K562 (cell line): ENCODE data around the gene GPR21. TPM values are rescaled to one million over a fixed set of nuclear protein-coding genes. Genes with fewer than 3 reads are reported as not detected.

Experiments used
- ATAC-seq: fragments of 200-7000 bp; cut with Tn5 transposase; 3 replicates; pipeline ENCODE4 v1.9.1; 2020; ENCODE audit warnings: moderate library complexity
- BruUV-seq: library from RNA; stranded (reverse); fragments of 400-500 nt; replicated peaks from 2 replicates; lab custom pipeline; 2021; lab: Mats Ljungman, UMichigan
- CTCF ChIA-PET: fragments of 300-600 bp; formaldehyde crosslinking; extraction: SDS; loops from one replicate; lab custom pipeline; 2021; ENCODE audit warnings: low intra/inter-chr PET ratio; lab: Yijun Ruan, JAX
- POLR2A ChIA-PET: fragments of 300-600, 350-650 bp; sonication (Branson Sonifier 250); formaldehyde crosslinking; extraction: SDS; loops from one replicate; lab custom pipeline; 2021; ENCODE audit warnings: antibody characterized with exemption, inconsistent platforms; lab: Yijun Ruan, JAX
- DNase-seq, 4 experiments: peaks; one replicate each; pipeline versions ENCODE4 v3.0.0 to v3.0.0-alpha.2; 2011 to 2018; ENCODE audit warnings: low spot score in 3 of 4, mixed read lengths in 3 of 4; ENCODE audit errors: extremely low read depth in 1 of 4
- FAIRE-seq: peaks from 2 replicates; lab custom pipeline; 2011; peaks lifted over from hg19 to GRCh38; lab: Jason Lieb, UNC
- H2AFZ ChIP-seq: 2 replicates; pipeline ENCODE4 v1.6.0; 2011; ENCODE audit warnings: low read depth, low read length, control low read depth, inconsistent platforms
- H3K27ac ChIP-seq: fragments of 200-600 bp; 3 replicates; pipeline ENCODE4 v1.8.0; 2011; ENCODE audit warnings: low read depth, mild to moderate bottlenecking, control low read depth, inconsistent platforms, low read length, moderate library complexity, mixed read lengths; ENCODE audit errors: extremely low read depth
- H3K27me3 ChIP-seq, 2 experiments: fragments of 300-600 bp in 1 of 2; 2 replicates in 1 of 2; 3 replicates in 1 of 2; pipeline versions ENCODE4 v1.6.0 to v1.8.0; 2011; ENCODE audit warnings: inconsistent platforms in 2 of 2, low read length in 2 of 2, mild to moderate bottlenecking in 1 of 2, mixed read lengths in 1 of 2, moderate library complexity in 1 of 2; ENCODE audit not compliant: control insufficient read depth in 2 of 2, insufficient read depth in 2 of 2
- H3K36me3 ChIP-seq: fragments of 300-600 bp; 3 replicates; pipeline ENCODE4 v1.8.0; 2011; ENCODE audit warnings: mild to moderate bottlenecking, low read length, inconsistent platforms; ENCODE audit not compliant: control insufficient read depth, insufficient read depth
- H3K4me1 ChIP-seq, 2 experiments: fragments of 200-600 bp in 1 of 2; replicated peaks in 1 of 2; 2 replicates in 1 of 2; 3 replicates in 1 of 2; pipeline versions ENCODE4 v1.5.1 to v1.8.0; 2011; ENCODE audit warnings: inconsistent platforms in 2 of 2, low read length in 2 of 2, mild to moderate bottlenecking in 1 of 2, mixed read lengths in 1 of 2, moderate library complexity in 1 of 2; ENCODE audit not compliant: control insufficient read depth in 2 of 2, insufficient read depth in 2 of 2
- H3K4me2 ChIP-seq: 2 replicates; pipeline ENCODE4 v1.6.1; 2011; ENCODE audit warnings: low read length, control low read depth, inconsistent platforms, mixed read lengths; ENCODE audit not compliant: insufficient read depth
- H3K4me3 ChIP-seq: fragments of 200-600 bp; sonication (generic), shearing (Covaris generic); 2 replicates; pipeline ENCODE4 v1.5.1; 2016; ENCODE audit warnings: control low read depth, inconsistent platforms
- H3K79me2 ChIP-seq: fragments of 200-600 bp; 3 replicates; pipeline ENCODE4 v1.8.0; 2011; ENCODE audit warnings: low read length, inconsistent platforms; ENCODE audit not compliant: control insufficient read depth, insufficient read depth
- H3K9ac ChIP-seq, 2 experiments: 2 replicates each; pipeline versions ENCODE4 v1.6.0 to v1.6.1; 2011; ENCODE audit warnings: low read depth in 2 of 2, low read length in 2 of 2, control low read depth in 1 of 2, inconsistent platforms in 1 of 2, mild to moderate bottlenecking in 1 of 2, mixed read lengths in 1 of 2; ENCODE audit not compliant: insufficient read depth in 1 of 2
- H3K9me1 ChIP-seq: one replicate; pipeline ENCODE4 v1.6.0; 2011; ENCODE audit warnings: inconsistent platforms, mild to moderate bottlenecking, low read length, moderate library complexity; ENCODE audit not compliant: control insufficient read depth, insufficient read depth
- H3K9me3 ChIP-seq: replicated peaks from 2 replicates; pipeline ENCODE4 v1.5.1; 2011; ENCODE audit warnings: low read depth, low read length, inconsistent platforms; ENCODE audit not compliant: control insufficient read depth, insufficient read depth
- H4K20me1 ChIP-seq: replicated peaks from 2 replicates; pipeline ENCODE4 v1.6.1; 2011; ENCODE audit warnings: low read length, inconsistent platforms, mixed read lengths; ENCODE audit not compliant: control insufficient read depth, insufficient read depth
- ARNT ChIP-seq, 2 experiments: fragments of 450-650 bp; IDR thresholded peaks; 2 replicates each; pipeline ENCODE4 v1.6.1; 2016; ENCODE audit warnings: mild to moderate bottlenecking in 1 of 2
- BCOR ChIP-seq: fragments of 450-650 bp; IDR thresholded peaks from 2 replicates; pipeline ENCODE4 v1.6.1; 2016
- COPS2 ChIP-seq: fragments of 450-650 bp; conservative IDR thresholded peaks from 2 replicates; pipeline ENCODE4 v1.6.1; 2016; ENCODE audit warnings: mild to moderate bottlenecking, moderate library complexity
- CSDE1 ChIP-seq, 2 experiments: fragments of 450-650 bp; IDR thresholded peaks; 2 replicates each; pipeline ENCODE4 v1.6.1; 2016; ENCODE audit warnings: mild to moderate bottlenecking in 1 of 2
- DDX20 ChIP-seq: fragments of 450-650 bp; IDR thresholded peaks from 2 replicates; pipeline ENCODE4 v1.6.1; 2016; ENCODE audit warnings: missing genetic modification characterization, low read depth, mild to moderate bottlenecking, missing compliant biosample characterization, moderate library complexity
- JUNB ChIP-seq: fragments of 450-650 bp; formaldehyde crosslinking; conservative IDR thresholded peaks from 2 replicates; pipeline ENCODE4 v1.4.0; 2020; ENCODE audit warnings: mild to moderate bottlenecking
- JUND ChIP-seq, 2 experiments: IDR thresholded peaks; 2 replicates in 1 of 2; 3 replicates in 1 of 2; pipeline ENCODE4 v1.6.1; 2011; ENCODE audit warnings: borderline replicate concordance in 2 of 2, low read depth in 2 of 2, low read length in 2 of 2, improper control_type of control experiment in 1 of 2, missing biosample characterization in 1 of 2, missing genetic modification characterization in 1 of 2, missing genetic modification reagents in 1 of 2
- KLF6 ChIP-seq: fragments of 250-450 bp; sonication (Bioruptor Pico); IDR thresholded peaks from 2 replicates; pipeline ENCODE4 v1.4.0; 2020; ENCODE audit warnings: mild to moderate bottlenecking, moderate library complexity, borderline replicate concordance
- MNT ChIP-seq, 2 experiments: fragments of 450-650 bp; conservative IDR thresholded peaks; 2 replicates each; pipeline ENCODE4 v1.6.1; 2017; ENCODE audit warnings: mild to moderate bottlenecking in 2 of 2, moderate library complexity in 2 of 2
- RCOR1 ChIP-seq, 2 experiments: IDR thresholded peaks; 2 replicates each; pipeline ENCODE4 v1.6.1; 2012; ENCODE audit warnings: low read depth in 2 of 2, low read length in 2 of 2, borderline replicate concordance in 1 of 2, improper control_type of control experiment in 1 of 2
- SIN3A ChIP-seq, 2 experiments: fragments of 150-350 bp in 1 of 2; IDR thresholded peaks; 2 replicates each; pipeline ENCODE4 v1.6.1; 2011 to 2016; ENCODE audit warnings: borderline replicate concordance in 2 of 2, low read depth in 2 of 2, low read length in 2 of 2, mild to moderate bottlenecking in 2 of 2, moderate library complexity in 2 of 2; ENCODE audit not compliant: control insufficient read depth in 1 of 2
- ZFP36 ChIP-seq: fragments of 150-350 bp; IDR thresholded peaks from 2 replicates; pipeline ENCODE4 v1.6.1; 2018; ENCODE audit warnings: low read length, low read depth; ENCODE audit not compliant: partially characterized antibody
- ZNF24 ChIP-seq: fragments of 450-650 bp; IDR thresholded peaks from 2 replicates; pipeline ENCODE4 v1.6.1; 2016
- ZNF316 ChIP-seq: fragments of 450-650 bp; IDR thresholded peaks from 2 replicates; pipeline ENCODE4 v1.6.1; 2016
- WGBS: fragments of 100-300 bp; shearing (Covaris generic); methylation state at CpG from one replicate; pipeline ENCODE4 v1.1.6; 2016; ENCODE audit warnings: low coverage, mixed read lengths; ENCODE audit not compliant: insufficient coverage; ENCODE audit errors: missing lambda C conversion rate; 5-methylcytosine and 5-hydroxymethylcytosine counted together
- in situ Hi-C: fragments of 300-500 bp; cut with MboI; formaldehyde crosslinking; loops from 4 replicates; pipeline ENCODE4 v1.15.0; 2018; ENCODE audit warnings: inconsistent platforms, mixed read lengths
- intact Hi-C: fragments of 100-400 bp; cut with micrococcal nuclease; formaldehyde crosslinking; loops from 2 replicates; pipeline ENCODE4 v1.14.2; 2022
- polyA plus RNA-seq, 8 experiments: library from polyadenylated mRNA; depleted of rRNA in 4 of 8; stranded (reverse) in 5 of 8; unstranded in 3 of 8; fragments of >200 nt; fragmentation: Nextera tagmentation in 2 of 8; fragmentation: Illumina TruSeq in 1 of 8; extraction: Ambion mirVana in 2 of 8; extraction: Trizol in 1 of 8; gene quantifications; 2 replicates each; pipeline versions ENCODE4 v1.2.1 to v1.2.3, GENCODE V29; 2011 to 2014; ENCODE audit warnings: inconsistent platforms in 1 of 8, missing spikeins in 1 of 8
- total RNA-seq, 7 experiments: library from RNA; depleted of rRNA in 6 of 7; stranded (reverse); fragments of >200 nt in 6 of 7; fragmentation: Illumina TruSeq in 2 of 7; extraction: Trizol in 2 of 7; gene quantifications; 2 replicates each; pipeline versions ENCODE4 v1.2.1 to v1.2.3, GENCODE V29; 2011 to 2021; ENCODE audit warnings: low replicate concordance in 1 of 7
- TF ChIP-seq, protein P1 (sequence below), 2 experiments: fragments of 450-650 bp; IDR thresholded peaks; 2 replicates each; pipeline ENCODE4 v1.6.1; 2016
- TF ChIP-seq, protein P2 (sequence below): fragments of 250-450 bp; sonication (Bioruptor Pico); IDR thresholded peaks from 2 replicates; pipeline ENCODE4 v1.4.0; 2020; ENCODE audit warnings: borderline replicate concordance
- TF ChIP-seq, protein P3 (sequence below): sonication (generic); IDR thresholded peaks from 2 replicates; pipeline ENCODE4 v1.6.1; 2016

The GPR21 gene
- total and polyA plus RNA-seq, 9 of the 15 experiments (the other 6 are each of a cell fraction or from before 2014, with no cell fraction given) = 0.16 to 0.83 (median 0.36) TPM; not detected in 6

- POLR2A ChIA-PET = interaction anchor here (0.6 to 1.6 kb wide), 4 partner anchors 18 to 1021 kb away, joined by 3 to 4 read pairs (median 3); no protein-coding TSS in a partner anchor
- in situ Hi-C loops = no loop called here
- peak; percentile 79 for ATAC-seq
- TF ChIP-seq RCOR1 (IDR thresholded peaks at IDR 0.05; ENCODE audit: borderline replicate concordance in 1 of 2, low read depth in 2 of 2, low read length in 2 of 2) = no peak
- TF ChIP-seq, protein P1, sequence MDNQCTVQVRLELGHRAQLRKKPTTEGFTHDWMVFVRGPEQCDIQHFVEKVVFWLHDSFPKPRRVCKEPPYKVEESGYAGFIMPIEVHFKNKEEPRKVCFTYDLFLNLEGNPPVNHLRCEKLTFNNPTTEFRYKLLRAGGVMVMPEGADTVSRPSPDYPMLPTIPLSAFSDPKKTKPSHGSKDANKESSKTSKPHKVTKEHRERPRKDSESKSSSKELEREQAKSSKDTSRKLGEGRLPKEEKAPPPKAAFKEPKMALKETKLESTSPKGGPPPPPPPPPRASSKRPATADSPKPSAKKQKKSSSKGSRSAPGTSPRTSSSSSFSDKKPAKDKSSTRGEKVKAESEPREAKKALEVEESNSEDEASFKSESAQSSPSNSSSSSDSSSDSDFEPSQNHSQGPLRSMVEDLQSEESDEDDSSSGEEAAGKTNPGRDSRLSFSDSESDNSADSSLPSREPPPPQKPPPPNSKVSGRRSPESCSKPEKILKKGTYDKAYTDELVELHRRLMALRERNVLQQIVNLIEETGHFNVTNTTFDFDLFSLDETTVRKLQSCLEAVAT (IDR thresholded peaks at IDR 0.05) = no peak
- TF ChIP-seq CSDE1 (IDR thresholded peaks at IDR 0.05) = no peak
- no peak for TF ChIP-seq DDX20
- no peak for TF ChIP-seq SIN3A (IDR thresholded peaks at IDR 0.05; ENCODE audit: borderline replicate concordance in 2 of 2, control insufficient read depth in 1 of 2, low read depth in 2 of 2, low read length in 2 of 2)
- no peak for TF ChIP-seq ZFP36
- TF ChIP-seq KLF6 (CRISPR knock-in tag) = no peak
- TF ChIP-seq JUNB (CRISPR knock-in tag) = 0 out of 2 replicates have a peak, but pooled peaks have one; percentile 44
- no peak for TF ChIP-seq MNT (conservative IDR thresholded peaks at IDR 0.05)
- TF ChIP-seq, protein P2, sequence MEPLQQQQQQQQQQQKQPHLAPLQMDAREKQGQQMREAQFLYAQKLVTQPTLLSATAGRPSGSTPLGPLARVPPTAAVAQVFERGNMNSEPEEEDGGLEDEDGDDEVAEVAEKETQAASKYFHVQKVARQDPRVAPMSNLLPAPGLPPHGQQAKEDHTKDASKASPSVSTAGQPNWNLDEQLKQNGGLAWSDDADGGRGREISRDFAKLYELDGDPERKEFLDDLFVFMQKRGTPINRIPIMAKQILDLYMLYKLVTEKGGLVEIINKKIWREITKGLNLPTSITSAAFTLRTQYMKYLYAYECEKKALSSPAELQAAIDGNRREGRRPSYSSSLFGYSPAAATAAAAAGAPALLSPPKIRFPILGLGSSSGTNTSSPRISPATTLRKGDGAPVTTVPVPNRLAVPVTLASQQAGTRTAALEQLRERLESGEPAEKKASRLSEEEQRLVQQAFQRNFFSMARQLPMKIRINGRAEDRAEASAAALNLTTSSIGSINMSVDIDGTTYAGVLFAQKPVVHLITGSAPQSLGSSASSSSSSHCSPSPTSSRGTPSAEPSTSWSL (CRISPR knock-in tag) = no peak
- TF ChIP-seq COPS2 = no peak
- TF ChIP-seq JUND (IDR thresholded peaks at IDR 0.05; ENCODE audit: borderline replicate concordance, low read depth, low read length) = peak; percentile 88
- TF ChIP-seq JUND (tag; IDR thresholded peaks at IDR 0.05; ENCODE audit: borderline replicate concordance, low read depth, low read length) = peak; percentile 88
- TF ChIP-seq ARNT (IDR thresholded peaks at IDR 0.05) = no peak
- TF ChIP-seq, protein P3, sequence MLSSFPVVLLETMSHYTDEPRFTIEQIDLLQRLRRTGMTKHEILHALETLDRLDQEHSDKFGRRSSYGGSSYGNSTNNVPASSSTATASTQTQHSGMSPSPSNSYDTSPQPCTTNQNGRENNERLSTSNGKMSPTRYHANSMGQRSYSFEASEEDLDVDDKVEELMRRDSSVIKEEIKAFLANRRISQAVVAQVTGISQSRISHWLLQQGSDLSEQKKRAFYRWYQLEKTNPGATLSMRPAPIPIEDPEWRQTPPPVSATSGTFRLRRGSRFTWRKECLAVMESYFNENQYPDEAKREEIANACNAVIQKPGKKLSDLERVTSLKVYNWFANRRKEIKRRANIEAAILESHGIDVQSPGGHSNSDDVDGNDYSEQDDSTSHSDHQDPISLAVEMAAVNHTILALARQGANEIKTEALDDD = no peak
- TF ChIP-seq ZNF316 = no peak
- TF ChIP-seq ZNF24 = no peak
- no peak for TF ChIP-seq BCOR
Observed at GRCh38 chr9:122991370-122991830, 42.1 kb upstream of the GPR21 start.

More at GRCh38 chr9:122991370-122991830, 42.1 kb upstream of the GPR21 start:
- peak; percentile 34 to 60 (median 54) for DNase-seq
- H4K20me1 ChIP-seq = no peaks in the 10 kb centered on the region
- no peaks in the 10 kb centered on the region for H3K9me3 ChIP-seq
- H3K4me2 ChIP-seq = no peak overlapping the region
- H3K9me1 ChIP-seq = no peaks in the 10 kb centered on the region
- H3K4me3 ChIP-seq = no peak overlapping the region
- intact Hi-C loops = loop anchor here (1.0 to 5.0 kb wide), 2 partner anchors 79 to 526 kb away; partner anchors contain the start of gene ZBTB6
- CTCF ChIA-PET = interaction anchor here (0.6 to 2.1 kb wide), 3 partner anchors 38 to 869 kb away, joined by 3 to 9 read pairs (median 3); no protein-coding TSS in a partner anchor
- H3K27me3 ChIP-seq = no peaks in the 10 kb centered on the region
- no peak overlapping the region for H3K27ac ChIP-seq
- 83% methylated on average over 2 of the region's 4 CpGs for WGBS
- peak; percentile 63 for FAIRE-seq
- peaks cover 32% of the 10 kb centered on the region; the same call in 1 of the 3 replicates for H3K36me3 ChIP-seq
- no peaks in the 10 kb centered on the region; a peak in 1 of 5 replicates for H3K4me1 ChIP-seq
- no TSS peak for BruUV-seq
- no peaks in the 10 kb centered on the region for H3K79me2 ChIP-seq
- no peak overlapping the region for H2AFZ ChIP-seq
- no peak overlapping the region for H3K9ac ChIP-seq
